HepG2 (cell line): ENCODE data around the gene EID3. TPM values are rescaled to one million over a fixed set of nuclear protein-coding genes. Genes with fewer than 3 reads are reported as not detected.

Experiments used
- ARNT ChIP-seq: fragments of 450-650 bp; IDR thresholded peaks from 2 replicates; pipeline ENCODE4 v1.6.1; 2017
- DPF2 ChIP-seq: sonication (generic); formaldehyde crosslinking; IDR thresholded peaks from 2 replicates; pipeline ENCODE4 v1.4.0; 2020; ENCODE audit warnings: mild to moderate bottlenecking, low read depth, missing genetic modification reagents, borderline replicate concordance
- FIP1L1 ChIP-seq: fragments of 200-400 bp; formaldehyde crosslinking; IDR thresholded peaks from 2 replicates; pipeline ENCODE4 v1.6.1; 2018; ENCODE audit warnings: low read depth, mild to moderate bottlenecking, low read length, moderate library complexity, borderline replicate concordance; ENCODE audit not compliant: insufficient read depth
- FOXP1 ChIP-seq, 2 experiments: fragments of 450-650 bp in 1 of 2; IDR thresholded peaks; 2 replicates each; pipeline ENCODE4 v1.6.1; 2017 to 2018; ENCODE audit warnings: antibody characterized with exemption in 1 of 2
- IRF2 ChIP-seq: IDR thresholded peaks from 2 replicates; pipeline ENCODE4 v1.6.1; 2018; ENCODE audit warnings: missing genetic modification reagents, missing compliant biosample characterization
- KLF9 ChIP-seq: IDR thresholded peaks from 2 replicates; pipeline ENCODE4 v1.6.1; 2016; ENCODE audit warnings: low read depth
- NFE2L2 ChIP-seq: fragments of 150-350 bp; IDR thresholded peaks from 2 replicates; pipeline ENCODE4 v1.6.1; 2014; ENCODE audit warnings: low read length
- PITX1 ChIP-seq: sonication (generic); formaldehyde crosslinking; IDR thresholded peaks from 2 replicates; pipeline ENCODE4 v1.5.1; 2020; ENCODE audit warnings: mild to moderate bottlenecking, missing genetic modification reagents
- RCOR2 ChIP-seq: IDR thresholded peaks from 2 replicates; pipeline ENCODE4 v1.6.1; 2016; ENCODE audit warnings: missing biosample characterization, missing genetic modification reagents
- SAP130 ChIP-seq: IDR thresholded peaks from 2 replicates; pipeline ENCODE4 v1.6.1; 2016; ENCODE audit warnings: low read depth
- SMAD3 ChIP-seq: sonication (generic); formaldehyde crosslinking; IDR thresholded peaks from 2 replicates; pipeline ENCODE4 v1.4.0; 2020; ENCODE audit warnings: missing genetic modification reagents
- YEATS4 ChIP-seq: sonication (generic); formaldehyde crosslinking; IDR thresholded peaks from 2 replicates; pipeline ENCODE4 v1.4.0; 2020; ENCODE audit warnings: missing genetic modification reagents, borderline replicate concordance
- ZMYM3 ChIP-seq: sonication (generic); formaldehyde crosslinking; IDR thresholded peaks from 2 replicates; pipeline ENCODE4 v1.5.1; 2020; ENCODE audit warnings: mild to moderate bottlenecking, missing genetic modification reagents
- ZNF17 ChIP-seq: sonication (generic); formaldehyde crosslinking; IDR thresholded peaks from 2 replicates; pipeline ENCODE4 v1.5.0; 2020; ENCODE audit warnings: mild to moderate bottlenecking, missing genetic modification reagents
- ZNF33A ChIP-seq: sonication (generic); formaldehyde crosslinking; IDR thresholded peaks from 2 replicates; pipeline ENCODE4 v1.5.1; 2020; ENCODE audit warnings: missing genetic modification reagents, mild to moderate bottlenecking, moderate library complexity, borderline replicate concordance
- ZNF441 ChIP-seq: sonication (generic); formaldehyde crosslinking; IDR thresholded peaks from 2 replicates; pipeline ENCODE4 v1.7.0; 2021; ENCODE audit warnings: missing genetic modification reagents, borderline replicate concordance
- ZNF547 ChIP-seq: sonication (generic); formaldehyde crosslinking; IDR thresholded peaks from 2 replicates; pipeline ENCODE4 v1.5.1; 2020; ENCODE audit warnings: mild to moderate bottlenecking, missing genetic modification reagents
- ZNF569 ChIP-seq: sonication (generic); formaldehyde crosslinking; IDR thresholded peaks from 2 replicates; pipeline ENCODE4 v1.5.0; 2020; ENCODE audit warnings: mild to moderate bottlenecking, missing genetic modification reagents, moderate library complexity, borderline replicate concordance
- ZNF605 ChIP-seq: sonication (generic); formaldehyde crosslinking; IDR thresholded peaks from 2 replicates; pipeline ENCODE4 v1.8.0; 2022; ENCODE audit warnings: mild to moderate bottlenecking, missing genetic modification reagents
- ZNF660 ChIP-seq: sonication (generic); formaldehyde crosslinking; IDR thresholded peaks from 2 replicates; pipeline ENCODE4 v1.5.1; 2020; ENCODE audit warnings: mild to moderate bottlenecking, low read depth, missing genetic modification reagents, borderline replicate concordance
- ZNF724P ChIP-seq: sonication (generic); formaldehyde crosslinking; IDR thresholded peaks from 2 replicates; pipeline ENCODE4 v1.8.0; 2022; ENCODE audit warnings: missing genetic modification reagents, borderline replicate concordance
- polyA plus RNA-seq, 8 experiments: library from polyadenylated mRNA; depleted of rRNA in 3 of 8; stranded (reverse) in 7 of 8; unstranded in 1 of 8; fragments of >200 nt; fragmentation: Illumina TruSeq in 4 of 8; extraction: Trizol in 4 of 8; gene quantifications; 2 replicates each; pipeline versions ENCODE4 v1.2.1 to v1.2.3, GENCODE V29; 2011 to 2016; ENCODE audit warnings: low read depth in 4 of 8, missing spikeins in 1 of 8, mixed read lengths in 1 of 8; ENCODE audit not compliant: insufficient read depth in 1 of 8
- total RNA-seq, 5 experiments: library from RNA; depleted of rRNA; stranded (reverse); fragments of >200 nt; fragmentation: Illumina TruSeq; extraction: Trizol; gene quantifications; 2 replicates each; pipeline ENCODE4 v1.2.3, GENCODE V29; 2016; ENCODE audit warnings: low read depth in 1 of 5
- TF ChIP-seq, protein P1 (sequence below): sonication (generic); formaldehyde crosslinking; IDR thresholded peaks from 2 replicates; pipeline ENCODE4 v1.5.0; 2020; ENCODE audit warnings: mild to moderate bottlenecking, missing genetic modification reagents
- TF ChIP-seq, protein P2 (sequence below): IDR thresholded peaks from 2 replicates; pipeline ENCODE4 v1.6.1; 2018; ENCODE audit warnings: missing genetic modification reagents, mild to moderate bottlenecking, missing compliant biosample characterization
- TF ChIP-seq, protein P3 (sequence below): sonication (generic); IDR thresholded peaks from 2 replicates; pipeline ENCODE4 v1.6.1; 2016; ENCODE audit warnings: low read depth, borderline replicate concordance
- TF ChIP-seq, protein P4 (sequence below): IDR thresholded peaks from 2 replicates; pipeline ENCODE4 v1.6.1; 2016

Gene EID3
- total and polyA plus RNA-seq, 2 of the 13 experiments (the other 11 are each of a cell fraction or from before 2014, with no cell fraction given), result 0.38 to 4.5 TPM

DNA sequence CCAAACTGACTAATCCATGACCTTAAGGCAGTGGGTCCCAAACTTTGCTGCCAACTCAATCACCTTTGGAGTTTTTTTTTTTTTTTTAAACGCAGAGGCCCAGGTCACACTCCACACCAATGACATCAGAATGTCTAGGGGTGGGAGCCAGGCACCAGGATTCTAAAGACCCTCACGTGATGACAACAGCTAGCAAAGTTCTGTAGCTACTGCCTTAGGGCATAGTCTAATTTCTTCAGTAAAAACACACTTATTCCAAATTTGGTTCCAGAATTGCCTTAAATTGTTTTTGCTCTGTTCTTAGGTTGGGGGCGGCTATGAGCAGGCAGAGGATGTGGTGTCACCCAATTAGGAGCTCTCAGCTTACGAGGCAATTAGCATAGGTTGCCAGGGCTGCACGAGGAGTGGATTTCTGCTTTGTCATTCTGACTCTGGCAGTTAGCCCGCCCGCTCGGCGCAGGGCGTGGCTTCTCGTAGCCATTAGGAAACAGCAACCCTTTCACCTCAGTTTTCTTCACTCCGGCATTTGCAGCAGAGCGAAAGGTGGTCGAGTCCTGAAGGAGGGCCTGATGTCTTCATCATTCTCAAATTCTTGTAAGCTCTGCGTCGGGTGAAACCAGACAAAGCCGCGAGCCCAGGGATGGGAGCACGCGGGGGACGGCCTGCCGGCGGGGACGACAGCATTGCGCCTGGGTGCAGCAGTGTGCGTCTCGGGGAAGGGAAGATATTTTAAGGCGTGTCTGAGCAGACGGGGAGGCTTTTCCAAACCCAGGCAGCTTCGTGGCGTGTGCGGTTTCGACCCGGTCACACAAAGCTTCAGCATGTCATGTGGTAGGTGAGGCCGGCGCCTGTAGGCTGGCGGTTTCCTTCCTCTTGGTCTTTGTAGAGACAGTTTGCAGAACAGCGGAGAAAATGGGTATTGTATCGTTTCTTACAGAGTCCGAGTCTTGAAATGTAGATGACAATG is 16.7 kb upstream of the EID3 start (continued):
- peak; percentile 100 for TF ChIP-seq NFE2L2
- TF ChIP-seq, protein P1, sequence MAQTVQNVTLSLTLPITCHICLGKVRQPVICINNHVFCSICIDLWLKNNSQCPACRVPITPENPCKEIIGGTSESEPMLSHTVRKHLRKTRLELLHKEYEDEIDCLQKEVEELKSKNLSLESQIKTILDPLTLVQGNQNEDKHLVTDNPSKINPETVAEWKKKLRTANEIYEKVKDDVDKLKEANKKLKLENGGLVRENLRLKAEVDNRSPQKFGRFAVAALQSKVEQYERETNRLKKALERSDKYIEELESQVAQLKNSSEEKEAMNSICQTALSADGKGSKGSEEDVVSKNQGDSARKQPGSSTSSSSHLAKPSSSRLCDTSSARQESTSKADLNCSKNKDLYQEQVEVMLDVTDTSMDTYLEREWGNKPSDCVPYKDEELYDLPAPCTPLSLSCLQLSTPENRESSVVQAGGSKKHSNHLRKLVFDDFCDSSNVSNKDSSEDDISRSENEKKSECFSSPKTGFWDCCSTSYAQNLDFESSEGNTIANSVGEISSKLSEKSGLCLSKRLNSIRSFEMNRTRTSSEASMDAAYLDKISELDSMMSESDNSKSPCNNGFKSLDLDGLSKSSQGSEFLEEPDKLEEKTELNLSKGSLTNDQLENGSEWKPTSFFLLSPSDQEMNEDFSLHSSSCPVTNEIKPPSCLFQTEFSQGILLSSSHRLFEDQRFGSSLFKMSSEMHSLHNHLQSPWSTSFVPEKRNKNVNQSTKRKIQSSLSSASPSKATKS (CRISPR knock-in tag), result no peak
- peak; percentile 76; the same call in 1 of the 2 replicates for TF ChIP-seq ZNF441 (CRISPR knock-in tag)
- TF ChIP-seq ZNF605, result no peak
- TF ChIP-seq ZNF17 (CRISPR knock-in tag), result no peak
- peak; percentile 37; the same call in 1 of the 2 replicates for TF ChIP-seq YEATS4
- TF ChIP-seq ZMYM3 (CRISPR knock-in tag), result no peak
- TF ChIP-seq RCOR2, result no peak
- no peak for TF ChIP-seq PITX1
- no peak for TF ChIP-seq FIP1L1
- no peak for TF ChIP-seq ZNF569 (CRISPR knock-in tag)
- TF ChIP-seq FOXP1 (IDR thresholded peaks at IDR 0.05), result no peak
- TF ChIP-seq FOXP1 (CRISPR knock-in tag; IDR thresholded peaks at IDR 0.05), result no peak
- TF ChIP-seq SMAD3 (CRISPR knock-in tag), result no peak; the same call in none of the 2 replicates
- TF ChIP-seq, protein P2, sequence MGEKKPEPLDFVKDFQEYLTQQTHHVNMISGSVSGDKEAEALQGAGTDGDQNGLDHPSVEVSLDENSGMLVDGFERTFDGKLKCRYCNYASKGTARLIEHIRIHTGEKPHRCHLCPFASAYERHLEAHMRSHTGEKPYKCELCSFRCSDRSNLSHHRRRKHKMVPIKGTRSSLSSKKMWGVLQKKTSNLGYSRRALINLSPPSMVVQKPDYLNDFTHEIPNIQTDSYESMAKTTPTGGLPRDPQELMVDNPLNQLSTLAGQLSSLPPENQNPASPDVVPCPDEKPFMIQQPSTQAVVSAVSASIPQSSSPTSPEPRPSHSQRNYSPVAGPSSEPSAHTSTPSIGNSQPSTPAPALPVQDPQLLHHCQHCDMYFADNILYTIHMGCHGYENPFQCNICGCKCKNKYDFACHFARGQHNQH, result peak; percentile 69; the same call in 1 of the 2 replicates
- no peak for TF ChIP-seq ZNF660
- TF ChIP-seq DPF2, result no peak
- TF ChIP-seq SAP130 (CRISPR knock-in tag), result peak; percentile 96
- TF ChIP-seq, protein P3, sequence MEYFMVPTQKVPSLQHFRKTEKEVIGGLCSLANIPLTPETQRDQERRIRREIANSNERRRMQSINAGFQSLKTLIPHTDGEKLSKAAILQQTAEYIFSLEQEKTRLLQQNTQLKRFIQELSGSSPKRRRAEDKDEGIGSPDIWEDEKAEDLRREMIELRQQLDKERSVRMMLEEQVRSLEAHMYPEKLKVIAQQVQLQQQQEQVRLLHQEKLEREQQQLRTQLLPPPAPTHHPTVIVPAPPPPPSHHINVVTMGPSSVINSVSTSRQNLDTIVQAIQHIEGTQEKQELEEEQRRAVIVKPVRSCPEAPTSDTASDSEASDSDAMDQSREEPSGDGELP, result no peak
- TF ChIP-seq ARNT, result no peak
- TF ChIP-seq ZNF547, result no peak; the same call in 1 of the 2 replicates
- 0 out of 2 replicates have a peak, but pooled peaks have one; percentile 65 for TF ChIP-seq KLF9 (CRISPR knock-in tag)
- TF ChIP-seq ZNF33A, result no peak
- TF ChIP-seq, protein P4, sequence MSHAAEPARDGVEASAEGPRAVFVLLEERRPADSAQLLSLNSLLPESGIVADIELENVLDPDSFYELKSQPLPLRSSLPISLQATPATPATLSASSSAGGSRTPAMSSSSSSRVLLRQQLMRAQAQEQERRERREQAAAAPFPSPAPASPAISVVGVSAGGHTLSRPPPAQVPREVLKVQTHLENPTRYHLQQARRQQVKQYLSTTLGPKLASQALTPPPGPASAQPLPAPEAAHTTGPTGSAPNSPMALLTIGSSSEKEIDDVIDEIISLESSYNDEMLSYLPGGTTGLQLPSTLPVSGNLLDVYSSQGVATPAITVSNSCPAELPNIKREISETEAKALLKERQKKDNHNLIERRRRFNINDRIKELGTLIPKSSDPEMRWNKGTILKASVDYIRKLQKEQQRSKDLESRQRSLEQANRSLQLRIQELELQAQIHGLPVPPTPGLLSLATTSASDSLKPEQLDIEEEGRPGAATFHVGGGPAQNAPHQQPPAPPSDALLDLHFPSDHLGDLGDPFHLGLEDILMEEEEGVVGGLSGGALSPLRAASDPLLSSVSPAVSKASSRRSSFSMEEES (CRISPR knock-in tag), result 0 out of 2 replicates have a peak, but pooled peaks have one; percentile 40
- no peak for TF ChIP-seq IRF2 (CRISPR knock-in tag)
- TF ChIP-seq ZNF724P (CRISPR knock-in tag), result no peak
